ENCODE data around the gene HAUS7. TPM values are rescaled to one million over a fixed set of nuclear protein-coding genes. Genes with fewer than 3 reads are reported as not detected.
A peak's percentile ranks its signal among the peaks of the same experiment; 100 is the strongest.

The HAUS7 gene
- total and polyA plus RNA-seq, 2 experiments from 2014 or later = 59.8 to 77.9 TPM

DNA sequence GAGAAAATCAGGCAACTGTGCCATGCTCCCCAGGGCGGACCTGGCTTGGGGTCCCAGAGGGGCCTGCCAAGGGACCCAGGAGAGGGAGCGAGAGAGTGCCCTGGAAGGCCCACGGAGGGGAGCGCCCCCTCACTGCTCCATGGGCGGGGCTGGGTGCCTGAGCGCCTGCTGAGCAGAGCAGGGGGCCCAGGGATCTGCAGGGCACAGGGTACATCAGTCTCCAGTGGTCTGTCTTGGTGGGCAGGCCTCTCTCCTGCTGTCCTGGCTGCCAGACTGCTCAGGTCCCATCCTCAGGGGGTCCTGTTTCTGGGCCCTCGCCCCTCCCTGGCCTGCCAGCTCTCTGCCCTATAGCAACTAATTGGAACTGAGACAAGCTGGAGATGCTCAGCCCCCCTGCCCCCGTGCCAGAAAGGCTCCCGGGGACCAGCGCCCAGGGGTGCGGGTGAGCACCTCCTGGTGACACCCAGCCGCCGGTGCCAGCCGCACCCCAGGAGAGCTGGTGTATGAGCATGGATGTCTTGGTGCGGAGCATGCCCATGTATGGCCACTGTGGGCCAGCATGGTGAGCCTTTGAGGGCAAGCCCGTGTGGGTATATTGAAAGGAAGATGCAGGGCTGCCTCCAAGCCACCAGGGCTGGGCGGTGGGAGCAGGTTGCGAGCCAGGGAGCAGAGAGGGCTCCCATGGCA lies 25.7 kb upstream of the HAUS7 start:
- no peaks in the 10 kb centered on the region for H3K9me3 Mint-ChIP-seq
- ATAC-seq = no peak

DNA sequence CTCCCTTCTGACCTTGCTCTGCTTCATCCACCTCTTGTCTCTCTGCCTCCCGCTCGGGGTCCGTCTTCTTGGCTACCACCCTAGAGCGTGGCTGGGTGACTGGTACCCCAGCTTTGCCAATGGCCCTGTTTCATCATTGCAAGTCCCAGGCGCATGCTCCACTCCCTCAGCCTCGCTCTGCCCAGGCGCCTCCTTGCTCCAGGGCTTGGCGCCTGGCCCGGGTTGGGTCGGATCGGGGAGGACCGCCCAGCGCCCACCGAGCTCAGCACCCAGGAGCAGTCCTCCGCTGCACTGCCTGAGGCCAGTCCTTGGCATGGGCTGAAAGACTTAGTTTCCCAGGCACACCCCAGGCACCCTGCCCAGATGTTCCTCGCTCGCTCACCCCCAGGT lies 25.0 kb upstream of the HAUS7 start:
- H3K9me3 Mint-ChIP-seq = no peaks in the 10 kb centered on the region
- H3K36me3 Mint-ChIP-seq (ENCODE audit: low read depth) = no peaks in the 10 kb centered on the region
- H3K27me3 Mint-ChIP-seq (ENCODE audit: insufficient read depth, low read depth, poor library complexity) = peaks cover 2% of the 10 kb centered on the region
- Histone ChIP-seq H4K20me1 (replicated peaks; ENCODE audit: insufficient read depth) (no peaks in the 10 kb centered on the region), H2AFZ (no peak overlapping the region), H3K4me3 (0 out of 2 replicates have a peak overlapping the region, but pooled peaks have one; percentile 38), H3K79me2 (replicated peaks; ENCODE audit: insufficient read depth) (no peaks in the 10 kb centered on the region), H3F3A (replicated peaks; ENCODE audit: low read depth) (no peaks in the 10 kb centered on the region), H3K27ac (ENCODE audit: low read depth) (no peak overlapping the region), H3K4me1 (ENCODE audit: insufficient read depth) (no peaks in the 10 kb centered on the region), H3K4me2 (peak overlapping the region; percentile 66; the same call in 1 of the 2 replicates), H3K27me3 (ENCODE audit: insufficient read depth) (no peaks in the 10 kb centered on the region), H3K9me2 (ENCODE audit: insufficient read depth) (no peaks in the 10 kb centered on the region), H3K36me3 (ENCODE audit: insufficient read depth) (no peaks in the 10 kb centered on the region)
- peak overlapping the region; percentile 54 for H3K4me3 Mint-ChIP-seq
- no peak overlapping the region for H3K27ac Mint-ChIP-seq
- no peak for DNase-seq (ENCODE audit: low spot score)
- H3K4me1 Mint-ChIP-seq = peaks cover 5% of the 10 kb centered on the region
- ATAC-seq = peak; percentile 12
- no peak for TF ChIP-seq JUNB (IDR thresholded peaks at IDR 0.05; ENCODE audit: unreplicated experiment)
- TF ChIP-seq, protein P1, sequence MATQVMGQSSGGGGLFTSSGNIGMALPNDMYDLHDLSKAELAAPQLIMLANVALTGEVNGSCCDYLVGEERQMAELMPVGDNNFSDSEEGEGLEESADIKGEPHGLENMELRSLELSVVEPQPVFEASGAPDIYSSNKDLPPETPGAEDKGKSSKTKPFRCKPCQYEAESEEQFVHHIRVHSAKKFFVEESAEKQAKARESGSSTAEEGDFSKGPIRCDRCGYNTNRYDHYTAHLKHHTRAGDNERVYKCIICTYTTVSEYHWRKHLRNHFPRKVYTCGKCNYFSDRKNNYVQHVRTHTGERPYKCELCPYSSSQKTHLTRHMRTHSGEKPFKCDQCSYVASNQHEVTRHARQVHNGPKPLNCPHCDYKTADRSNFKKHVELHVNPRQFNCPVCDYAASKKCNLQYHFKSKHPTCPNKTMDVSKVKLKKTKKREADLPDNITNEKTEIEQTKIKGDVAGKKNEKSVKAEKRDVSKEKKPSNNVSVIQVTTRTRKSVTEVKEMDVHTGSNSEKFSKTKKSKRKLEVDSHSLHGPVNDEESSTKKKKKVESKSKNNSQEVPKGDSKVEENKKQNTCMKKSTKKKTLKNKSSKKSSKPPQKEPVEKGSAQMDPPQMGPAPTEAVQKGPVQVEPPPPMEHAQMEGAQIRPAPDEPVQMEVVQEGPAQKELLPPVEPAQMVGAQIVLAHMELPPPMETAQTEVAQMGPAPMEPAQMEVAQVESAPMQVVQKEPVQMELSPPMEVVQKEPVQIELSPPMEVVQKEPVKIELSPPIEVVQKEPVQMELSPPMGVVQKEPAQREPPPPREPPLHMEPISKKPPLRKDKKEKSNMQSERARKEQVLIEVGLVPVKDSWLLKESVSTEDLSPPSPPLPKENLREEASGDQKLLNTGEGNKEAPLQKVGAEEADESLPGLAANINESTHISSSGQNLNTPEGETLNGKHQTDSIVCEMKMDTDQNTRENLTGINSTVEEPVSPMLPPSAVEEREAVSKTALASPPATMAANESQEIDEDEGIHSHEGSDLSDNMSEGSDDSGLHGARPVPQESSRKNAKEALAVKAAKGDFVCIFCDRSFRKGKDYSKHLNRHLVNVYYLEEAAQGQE (IDR thresholded peaks at IDR 0.05; ENCODE audit: unreplicated experiment) = no peak
- no peak for TF ChIP-seq ZNF114 (CRISPR knock-in tag; IDR thresholded peaks at IDR 0.05)
- TF ChIP-seq CREB1 (CRISPR knock-in tag; IDR thresholded peaks at IDR 0.05; ENCODE audit: low read depth) = no peak
- TF ChIP-seq ZNF331 (CRISPR knock-in tag; IDR thresholded peaks at IDR 0.05; ENCODE audit: low read depth) = no peak
- TF ChIP-seq POLR2AphosphoS5 (IDR thresholded peaks at IDR 0.05; ENCODE audit: low read depth) = no peak
- no peak for TF ChIP-seq STAT1 (IDR thresholded peaks at IDR 0.05; ENCODE audit: unreplicated experiment)
- no peak for TF ChIP-seq NANOG (IDR thresholded peaks at IDR 0.05; ENCODE audit: borderline replicate concordance)
- no peak for TF ChIP-seq ZNF462 (CRISPR knock-in tag; IDR thresholded peaks at IDR 0.05)
- TF ChIP-seq EZH2phosphoT487 (IDR thresholded peaks at IDR 0.05; ENCODE audit: unreplicated experiment) = no peak
- no peak for TF ChIP-seq EZH2 (IDR thresholded peaks at IDR 0.05; ENCODE audit: low read depth, unreplicated experiment)

More for the DNA sequence above, 25.7 kb upstream of the HAUS7 start:
- Histone ChIP-seq H3K27ac (ENCODE audit: low read depth) (no peak overlapping the region), H2AFZ (no peak overlapping the region), H3K9me2 (ENCODE audit: insufficient read depth) (no peaks in the 10 kb centered on the region), H3K4me1 (ENCODE audit: insufficient read depth) (no peaks in the 10 kb centered on the region), H3F3A (replicated peaks; ENCODE audit: low read depth) (no peaks in the 10 kb centered on the region), H3K79me2 (replicated peaks; ENCODE audit: insufficient read depth) (no peaks in the 10 kb centered on the region), H3K4me3 (no peak overlapping the region), H3K36me3 (ENCODE audit: insufficient read depth) (no peaks in the 10 kb centered on the region), H3K27me3 (ENCODE audit: insufficient read depth) (no peaks in the 10 kb centered on the region), H4K20me1 (replicated peaks; ENCODE audit: insufficient read depth) (no peaks in the 10 kb centered on the region), H3K4me2 (no peak overlapping the region)
- Mint-ChIP-seq H3K36me3 (ENCODE audit: low read depth) (no peaks in the 10 kb centered on the region), H3K4me1 (peaks cover 5% of the 10 kb centered on the region), H3K27me3 (ENCODE audit: insufficient read depth, low read depth, poor library complexity) (peaks cover 3% of the 10 kb centered on the region), H3K4me3 (no peak overlapping the region), H3K27ac (no peak overlapping the region)
- TF ChIP-seq ZNF331 (CRISPR knock-in tag; IDR thresholded peaks at IDR 0.05; ENCODE audit: low read depth) (no peak), EZH2 (IDR thresholded peaks at IDR 0.05; ENCODE audit: low read depth, unreplicated experiment) (no peak), EZH2phosphoT487 (IDR thresholded peaks at IDR 0.05; ENCODE audit: unreplicated experiment) (no peak)
- DNase-seq (ENCODE audit: low spot score) = no peak

Measured in GM23338 (cell line).